ENCODE measurements around the gene ARHGAP9.
"Not testable (repeated sequence)": the region's sequence is repeated elsewhere in the genome, so short reads cannot be mapped to it uniquely, and the experiment has no call there.

The ARHGAP9 gene

GRCh38 chr12:57456145-57456700, 23.4 kb downstream of the ARHGAP9 start:
- DNase-seq, result no peak

DNA sequence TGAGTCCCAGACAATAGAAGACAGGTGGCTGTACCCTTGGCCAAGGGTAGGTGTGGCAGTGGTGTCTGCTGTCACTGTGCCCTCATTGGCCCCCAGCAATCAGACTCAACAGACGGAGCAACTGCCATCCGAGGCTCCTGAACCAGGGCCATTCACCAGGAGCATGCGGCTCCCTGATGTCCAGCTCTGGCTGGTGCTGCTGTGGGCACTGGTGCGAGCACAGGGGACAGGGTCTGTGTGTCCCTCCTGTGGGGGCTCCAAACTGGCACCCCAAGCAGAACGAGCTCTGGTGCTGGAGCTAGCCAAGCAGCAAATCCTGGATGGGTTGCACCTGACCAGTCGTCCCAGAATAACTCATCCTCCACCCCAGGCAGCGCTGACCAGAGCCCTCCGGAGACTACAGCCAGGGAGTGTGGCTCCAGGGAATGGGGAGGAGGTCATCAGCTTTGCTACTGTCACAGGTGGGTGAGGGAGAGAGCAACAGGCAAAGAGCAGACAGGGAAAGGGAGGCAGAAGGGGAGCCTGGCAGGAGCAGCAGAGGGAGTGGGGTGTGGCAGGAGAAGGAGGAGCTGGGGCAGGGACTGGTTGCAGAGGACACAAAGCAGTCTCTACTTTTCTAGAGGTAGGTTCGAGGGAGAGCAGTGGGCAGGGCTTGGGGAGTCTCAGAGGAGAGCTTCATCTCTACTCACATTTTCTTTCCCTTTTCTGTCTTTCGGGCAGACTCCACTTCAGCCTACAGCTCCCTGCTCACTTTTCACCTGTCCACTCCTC, 24.1 kb downstream of the ARHGAP9 start:
- DNase-seq, result no peak

GRCh38 chr12:57454566-57455373, 24.9 kb downstream of the ARHGAP9 start, which contains the start of gene INHBE:
TSS of gene INHBE (plus strand) at chr12:57455307. CDS start at chr12:57455537, 230 bp downstream.
- DNase-seq, result no peak

DNA sequence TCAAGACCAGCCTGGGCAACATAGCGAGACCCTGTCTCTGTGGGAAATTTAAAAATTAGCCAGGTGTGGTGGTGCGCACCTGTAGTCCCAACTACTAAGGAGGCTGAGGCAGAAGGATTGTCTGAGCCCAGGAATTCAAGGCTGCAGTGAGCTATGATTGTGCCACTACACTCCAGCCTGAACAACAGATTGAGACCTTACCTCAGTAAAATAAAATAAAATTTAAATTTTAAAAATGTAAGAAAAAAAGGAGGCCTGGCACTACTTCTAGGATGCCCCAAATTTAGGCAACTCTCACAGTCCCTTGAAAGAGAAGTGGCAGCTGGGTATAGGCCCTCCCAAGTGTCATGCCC, 25.5 kb downstream of the ARHGAP9 start:
- DNase-seq, result no peak

GRCh38 chr12:57452937-57453509, 26.6 kb downstream of the ARHGAP9 start:
- DNase-seq, result peak; percentile 21

DNA sequence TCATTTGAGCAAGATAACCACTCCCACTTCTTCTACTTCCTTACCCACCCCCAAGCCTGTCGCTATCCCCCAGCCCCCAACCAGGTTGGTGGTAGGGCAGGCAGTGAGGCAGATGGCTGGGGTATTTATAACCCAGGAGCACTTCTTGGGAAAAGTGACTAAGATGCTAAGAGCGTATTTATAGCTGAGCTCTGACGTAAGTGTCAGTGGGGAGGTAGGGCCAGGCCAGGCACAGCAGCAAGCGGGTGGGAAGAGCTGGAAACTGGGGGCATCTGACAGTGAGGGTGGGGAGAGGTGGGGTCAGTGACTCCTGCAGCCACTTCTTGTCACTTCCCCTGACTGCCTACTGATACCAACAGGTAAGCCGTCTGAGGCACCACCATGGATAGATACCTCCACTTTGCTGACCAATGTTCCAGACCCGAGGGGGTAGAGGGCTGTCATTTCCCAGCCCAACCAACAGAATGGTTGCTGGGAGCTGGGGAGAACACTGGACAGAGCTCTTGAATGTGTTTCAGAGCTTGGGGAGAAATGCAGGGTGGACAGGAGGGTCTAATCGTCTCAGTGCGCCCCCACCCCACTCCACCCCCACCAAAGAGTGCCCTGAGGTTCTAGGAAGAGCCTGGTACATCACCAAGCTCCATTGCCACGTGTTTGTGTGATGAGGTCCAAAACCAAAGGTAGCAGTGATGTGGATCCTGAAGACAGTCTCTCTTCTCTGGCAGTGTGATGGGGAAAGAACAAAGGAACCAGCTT, 27.3 kb downstream of the ARHGAP9 start:
- DNase-seq, result no peak

GRCh38 chr12:57451233-57451778, 28.4 kb downstream of the ARHGAP9 start:
- no peak for DNase-seq

DNA sequence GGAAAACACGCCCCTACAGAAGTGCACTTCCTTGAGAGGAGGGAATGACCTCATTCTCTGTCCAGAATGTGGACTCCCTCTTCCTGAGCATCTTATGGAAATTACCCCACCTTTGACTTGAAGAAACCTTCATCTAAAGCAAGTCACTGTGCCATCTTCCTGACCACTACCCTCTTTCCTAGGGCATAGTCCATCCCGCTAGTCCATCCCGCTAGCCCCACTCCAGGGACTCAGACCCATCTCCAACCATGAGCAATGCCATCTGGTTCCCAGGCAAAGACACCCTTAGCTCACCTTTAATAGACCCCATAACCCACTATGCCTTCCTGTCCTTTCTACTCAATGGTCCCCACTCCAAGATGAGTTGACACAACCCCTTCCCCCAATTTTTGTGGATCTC, 29.6 kb downstream of the ARHGAP9 start:
- no peak for DNase-seq

DNA sequence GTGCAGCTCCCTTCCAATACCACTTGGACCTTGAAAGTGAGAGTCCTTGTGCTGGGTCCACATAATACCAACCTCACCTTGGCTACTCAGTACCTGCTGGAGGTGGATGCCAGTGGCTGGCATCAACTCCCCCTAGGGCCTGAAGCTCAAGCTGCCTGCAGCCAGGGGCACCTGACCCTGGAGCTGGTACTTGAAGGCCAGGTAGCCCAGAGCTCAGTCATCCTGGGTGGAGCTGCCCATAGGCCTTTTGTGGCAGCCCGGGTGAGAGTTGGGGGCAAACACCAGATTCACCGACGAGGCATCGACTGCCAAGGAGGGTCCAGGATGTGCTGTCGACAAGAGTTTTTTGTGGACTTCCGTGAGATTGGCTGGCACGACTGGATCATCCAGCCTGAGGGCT, 30.3 kb downstream of the ARHGAP9 start:
- DNase-seq, result no peak

- DNase-seq, result no peak
Measured at GRCh38 chr12:57448669-57449068, 31.0 kb downstream of the ARHGAP9 start.

- no peak for DNase-seq
Measured at GRCh38 chr12:57446292-57446960, 33.2 kb downstream of the ARHGAP9 start.

DNA sequence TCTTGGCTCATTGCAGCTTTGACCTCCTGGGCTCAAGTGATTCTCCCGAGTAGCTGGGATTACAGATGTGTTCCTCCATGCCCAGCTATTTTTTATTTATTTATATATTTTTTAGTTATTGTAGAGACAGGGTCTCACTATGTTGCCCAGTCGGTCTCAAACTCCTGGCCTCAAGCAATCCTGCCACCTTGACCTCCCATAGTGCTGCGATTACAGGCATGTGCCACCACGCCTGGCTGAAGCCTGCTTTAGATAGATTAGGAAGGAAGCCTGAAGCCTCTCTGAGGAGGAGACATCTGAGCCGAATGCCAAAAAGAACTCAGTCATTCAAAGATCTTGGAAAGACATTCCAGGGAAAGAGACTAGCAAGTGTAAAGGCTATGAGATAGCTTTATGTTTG, 34.9 kb downstream of the ARHGAP9 start:
- DNase-seq, result no peak

GRCh38 chr12:57444337-57444736, 35.3 kb downstream of the ARHGAP9 start:
- not testable (repeated sequence) for DNase-seq

DNA sequence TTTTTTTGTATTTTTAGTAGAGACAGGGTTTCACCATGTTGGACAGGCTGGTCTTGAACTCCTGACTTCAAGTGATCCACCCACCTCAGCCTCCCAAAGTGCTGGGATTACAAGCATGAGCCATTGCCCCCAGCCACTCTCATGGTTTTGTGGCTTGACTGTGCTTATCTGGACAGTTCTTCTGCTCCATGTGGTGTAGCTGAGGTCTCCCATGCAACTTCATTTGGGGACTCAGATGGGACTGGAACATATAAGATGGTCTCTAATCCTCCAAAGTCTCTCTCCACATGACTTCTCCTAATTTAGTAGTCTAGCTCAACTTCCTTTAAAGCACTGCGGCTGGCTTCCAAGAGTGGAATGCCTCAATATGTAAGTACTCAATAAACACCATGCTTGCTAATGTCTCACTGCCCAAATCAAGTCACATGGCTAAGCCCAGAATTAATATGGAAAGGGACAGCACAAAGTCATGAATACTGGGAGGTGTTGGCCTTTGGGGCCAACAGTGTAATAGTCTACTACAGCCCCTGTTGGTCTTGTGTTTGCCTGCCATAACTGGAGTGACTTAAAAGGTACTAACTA, 37.7 kb downstream of the ARHGAP9 start:
- DNase-seq, result no peak

GRCh38 chr12:57441393-57441792, 38.3 kb downstream of the ARHGAP9 start:
- DNase-seq, result not testable (repeated sequence)

DNA sequence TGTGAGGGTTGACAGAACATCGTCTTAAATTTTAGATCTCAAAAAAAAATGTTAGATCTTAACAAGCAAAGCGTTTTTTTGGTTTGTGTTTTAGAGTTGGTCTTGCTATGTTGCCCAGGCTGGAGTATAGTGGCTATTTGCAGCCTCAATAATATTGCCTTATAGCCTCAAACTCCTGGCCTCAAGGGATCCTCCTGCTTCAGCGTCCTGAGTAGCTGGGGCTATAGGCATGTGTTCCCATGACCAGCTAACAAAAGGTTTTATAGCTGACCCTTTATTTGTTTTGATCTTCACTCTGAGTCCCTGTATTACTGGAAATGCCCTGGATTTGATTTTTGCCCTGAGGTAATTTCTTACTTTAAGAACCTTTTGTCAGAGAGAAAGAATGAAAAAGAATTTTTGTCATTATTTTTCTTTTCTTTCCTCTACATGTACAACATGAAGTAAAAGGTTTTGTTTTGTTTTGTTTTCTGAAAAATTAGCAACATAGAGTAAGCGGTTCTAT, 39.9 kb downstream of the ARHGAP9 start:
- DNase-seq, result no peak

GRCh38 chr12:57438400-57438799, 41.3 kb downstream of the ARHGAP9 start:
- DNase-seq, result no peak

- DNase-seq, result no peak
Measured at GRCh38 chr12:57435293-57435692, 44.4 kb downstream of the ARHGAP9 start.

GRCh38 chr12:57434517-57435223, 45.0 kb downstream of the ARHGAP9 start, which contains the start of gene INHBC:
TSS of gene INHBC (plus strand) at chr12:57434784. CDS start at chr12:57434887, 103 bp downstream.
- DNase-seq, result no peak

DNA sequence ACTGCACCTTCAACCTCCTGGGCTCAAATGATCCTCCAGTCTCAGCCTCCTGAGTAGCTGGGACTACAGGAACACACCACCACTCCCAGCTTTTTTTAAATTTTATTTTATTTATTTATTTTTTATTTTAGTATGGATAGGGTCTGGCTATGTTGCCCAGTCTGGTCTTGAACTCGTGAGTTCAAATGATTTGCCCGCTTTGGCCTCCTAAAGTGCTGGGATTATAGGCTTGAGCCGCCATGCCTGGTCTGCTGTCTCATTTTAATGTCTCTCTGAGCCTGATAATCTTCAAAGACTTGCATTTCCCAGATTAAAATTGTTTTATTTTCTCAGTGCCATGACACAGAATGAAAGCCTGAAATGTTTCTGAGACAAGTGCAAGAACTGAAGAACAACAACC, 46.3 kb downstream of the ARHGAP9 start:
- no peak for DNase-seq

All from NCI-H187 treated with DMSO at 0.1 percent for 48 hours (cell line).